ENCODE measurements around the gene ZNF394.
A peak's percentile ranks its signal among the peaks of the same experiment; 100 is the strongest.

DNA sequence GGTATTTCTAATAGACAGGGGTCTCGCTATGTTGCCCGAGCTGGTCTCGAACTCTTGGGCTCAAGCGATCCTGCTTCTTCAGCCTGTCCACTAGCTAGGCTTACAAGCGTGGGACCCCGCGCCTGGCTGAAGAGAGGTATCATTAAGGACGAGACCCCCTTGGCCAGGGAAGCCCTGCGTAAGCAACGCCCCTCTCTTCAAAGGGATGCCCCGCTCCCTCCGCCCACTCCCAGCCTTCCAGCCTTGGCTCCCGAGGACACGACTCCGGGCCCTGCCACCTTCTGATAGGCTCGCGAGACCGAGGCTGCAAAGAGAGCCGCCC, 4.2 kb upstream of the ZNF394 start:
- TF ChIP-seq PPARA (CRISPR knock-in tag; IDR thresholded peaks at IDR 0.05; ENCODE audit: borderline replicate concordance) = no peak
- 0 out of 2 replicates have a peak, but pooled peaks have one; percentile 29 for TF ChIP-seq ZNF70 (CRISPR knock-in tag; IDR thresholded peaks at IDR 0.05)
- no peak for TF ChIP-seq OSR1 (CRISPR knock-in tag; IDR thresholded peaks at IDR 0.05)

Data from SK-N-SH treated with all-trans-retinoic acid at 6 μM for 48 hours (cell line).